Measurements from ENCODE around the gene ZSCAN5B. TPM values are rescaled to one million over a fixed set of nuclear protein-coding genes. Genes with fewer than 3 reads are reported as not detected.

The ZSCAN5B gene
- total RNA-seq, 3 donors from 2014 or later, result not detected

Other genes starting within 250 kb of the ZSCAN5B start
- not detected for gene NLRP8, start 250.0 kb downstream of the ZSCAN5B start, total RNA-seq
- gene NLRP5, start 211.0 kb downstream of the ZSCAN5B start, total RNA-seq, result not detected
- gene ZNF787, start 76.5 kb downstream of the ZSCAN5B start, total RNA-seq, result 10 to 100 TPM; 49.1 to 61.2 (median 56.1) TPM
- 10 to 100 TPM; 28.2 to 48.3 (median 29.6) TPM for gene ZNF444, start 56.5 kb downstream of the ZSCAN5B start, total RNA-seq
- gene GALP, start 21.8 kb downstream of the ZSCAN5B start, total RNA-seq, result not detected
- not detected for gene ZSCAN5C, start 4.5 kb upstream of the ZSCAN5B start, total RNA-seq
- gene EDDM13, start 75.0 kb upstream of the ZSCAN5B start, total RNA-seq, result not detected
- 10 to 100 TPM; 10.5 to 24.0 (median 14.3) TPM for gene ZSCAN5A, start 117.1 kb upstream of the ZSCAN5B start, total RNA-seq
- 1 to 10 TPM; 1.4 to 6.6 (median 1.6) TPM for gene ZNF582, start 195.8 kb upstream of the ZSCAN5B start, total RNA-seq
- gene ZNF583, start 206.5 kb upstream of the ZSCAN5B start, total RNA-seq, result 10 to 100 TPM in 1 of 3 donors, 1 to 10 TPM in 2; 1.4 to 11.2 (median 2.1) TPM